SJSA1 (cell line): ENCODE measurements around the gene CLEC11A. TPM values are rescaled to one million over a fixed set of nuclear protein-coding genes. Genes with fewer than 3 reads are reported as not detected.
"Not testable (repeated sequence)": the region's sequence is repeated elsewhere in the genome, so short reads cannot be mapped to it uniquely, and the experiment has no call there.

ENCODE experiments used
- DNase-seq, 2 experiments: peaks; one replicate each; pipeline ENCODE4 v3.0.0-alpha.2; 2015 to 2020; ENCODE audit warnings: low spot score in 2 of 2, low read depth in 1 of 2
- H3K27ac ChIP-seq: fragments of 250-450 bp; sonication (Bioruptor Pico); 2 replicates; pipeline ENCODE4 v1.5.1; 2020; ENCODE audit warnings: mild to moderate bottlenecking, moderate library complexity
- H3K27me3 ChIP-seq: fragments of 250-450 bp; sonication (Bioruptor Pico); replicated peaks from 2 replicates; pipeline ENCODE4 v1.5.1; 2020; ENCODE audit warnings: mild to moderate bottlenecking, moderate library complexity
- H3K36me3 ChIP-seq: fragments of 250-450 bp; sonication (Bioruptor Pico); 2 replicates; pipeline ENCODE4 v1.5.1; 2020; ENCODE audit warnings: mild to moderate bottlenecking
- H3K4me1 ChIP-seq: fragments of 250-450 bp; sonication (Bioruptor Pico); replicated peaks from 2 replicates; pipeline ENCODE4 v1.6.1; 2021; ENCODE audit warnings: mild to moderate bottlenecking
- H3K4me3 ChIP-seq: fragments of 250-450 bp; sonication (Bioruptor Pico); 2 replicates; pipeline ENCODE4 v1.5.1; 2020; ENCODE audit warnings: mild to moderate bottlenecking
- H3K9me3 ChIP-seq: fragments of 250-450 bp; sonication (Bioruptor Pico); replicated peaks from 2 replicates; pipeline ENCODE4 v1.5.1; 2020; ENCODE audit warnings: mild to moderate bottlenecking
- total RNA-seq: library from RNA; depleted of rRNA; stranded (reverse); fragments of >200 nt; shearing (Covaris generic); gene quantifications from 2 replicates; pipeline ENCODE4 v1.2.3, GENCODE V29; 2014

Gene CLEC11A
- total RNA-seq, 1 experiment from 2014 or later: 1.7 TPM

GRCh38 chr19:50741179-50741933 lies 18.2 kb downstream of the CLEC11A start:
- DNase-seq: no peak
- Histone ChIP-seq H3K36me3 (no peaks in the 10 kb centered on the region), H3K4me1 (no peaks in the 10 kb centered on the region), H3K27me3 (peaks cover 35% of the 10 kb centered on the region), H3K4me3 (no peak overlapping the region), H3K9me3 (no peaks in the 10 kb centered on the region), H3K27ac (no peak overlapping the region)

- Histone ChIP-seq H3K27me3 (peaks cover 20% of the 10 kb centered on the region), H3K36me3 (no peaks in the 10 kb centered on the region), H3K4me1 (no peaks in the 10 kb centered on the region), H3K27ac (no peak overlapping the region), H3K9me3 (no peaks in the 10 kb centered on the region), H3K4me3 (no peak overlapping the region)
- no peak for DNase-seq
These were observed 20.4 kb downstream of the CLEC11A start for GRCh38 chr19:50743537-50743936.

GRCh38 chr19:50745221-50745620 lies 22.1 kb downstream of the CLEC11A start:
- H3K9me3 ChIP-seq: no peaks in the 10 kb centered on the region
- no peak overlapping the region for H3K27ac ChIP-seq
- H3K27me3 ChIP-seq: peaks cover 6% of the 10 kb centered on the region
- no peak overlapping the region for H3K4me3 ChIP-seq
- no peak for DNase-seq
- H3K36me3 ChIP-seq: no peaks in the 10 kb centered on the region
- H3K4me1 ChIP-seq: no peaks in the 10 kb centered on the region

- not testable (repeated sequence) for H3K4me3 ChIP-seq, DNase-seq, H3K4me1 ChIP-seq, H3K27ac ChIP-seq, H3K9me3 ChIP-seq, H3K36me3 ChIP-seq, H3K27me3 ChIP-seq
These were observed 24.0 kb downstream of the CLEC11A start for GRCh38 chr19:50747141-50747540.

GRCh38 chr19:50749490-50749889 lies 26.3 kb downstream of the CLEC11A start:
- Histone ChIP-seq H3K9me3 (no peaks in the 10 kb centered on the region), H3K36me3 (no peaks in the 10 kb centered on the region), H3K4me1 (no peaks in the 10 kb centered on the region), H3K4me3 (no peak overlapping the region), H3K27ac (no peak overlapping the region), H3K27me3 (peaks cover 13% of the 10 kb centered on the region)
- no peak for DNase-seq

- H3K27me3 ChIP-seq: peaks cover 13% of the 10 kb centered on the region
- no peak overlapping the region for H3K4me3 ChIP-seq
- DNase-seq: no peak
- no peaks in the 10 kb centered on the region for H3K9me3 ChIP-seq
- H3K36me3 ChIP-seq: no peaks in the 10 kb centered on the region
- H3K27ac ChIP-seq: no peak overlapping the region
- no peaks in the 10 kb centered on the region for H3K4me1 ChIP-seq
These were observed 26.8 kb downstream of the CLEC11A start for GRCh38 chr19:50750010-50750409.

- Histone ChIP-seq H3K36me3 (no peaks in the 10 kb centered on the region), H3K9me3 (no peaks in the 10 kb centered on the region), H3K4me1 (no peaks in the 10 kb centered on the region), H3K4me3 (no peak overlapping the region), H3K27me3 (peaks cover 13% of the 10 kb centered on the region; the same call in 1 of the 2 replicates), H3K27ac (no peak overlapping the region)
- DNase-seq: no peak
These were observed 30.7 kb downstream of the CLEC11A start for GRCh38 chr19:50753879-50754278.

- H3K27me3 ChIP-seq, DNase-seq, H3K36me3 ChIP-seq, H3K4me3 ChIP-seq, H3K4me1 ChIP-seq, H3K27ac ChIP-seq, H3K9me3 ChIP-seq: not testable (repeated sequence)
These were observed 33.1 kb downstream of the CLEC11A start for GRCh38 chr19:50756244-50756643.

GRCh38 chr19:50757624-50758023 lies 34.5 kb downstream of the CLEC11A start:
- not testable (repeated sequence) for H3K27ac ChIP-seq, H3K9me3 ChIP-seq, DNase-seq, H3K4me1 ChIP-seq, H3K27me3 ChIP-seq, H3K36me3 ChIP-seq, H3K4me3 ChIP-seq

GRCh38 chr19:50759076-50759475 lies 35.9 kb downstream of the CLEC11A start:
- H3K4me3 ChIP-seq, H3K36me3 ChIP-seq, H3K9me3 ChIP-seq, H3K4me1 ChIP-seq, DNase-seq, H3K27ac ChIP-seq, H3K27me3 ChIP-seq: not testable (repeated sequence)

GRCh38 chr19:50759886-50760285 lies 36.7 kb downstream of the CLEC11A start:
- H3K4me1 ChIP-seq: no peaks in the 10 kb centered on the region
- no peak overlapping the region for H3K27ac ChIP-seq
- DNase-seq: no peak
- 0 out of 2 replicates have a peak, but pooled peaks cover 3% of the 10 kb centered on the region for H3K27me3 ChIP-seq
- H3K36me3 ChIP-seq: no peaks in the 10 kb centered on the region
- H3K9me3 ChIP-seq: no peaks in the 10 kb centered on the region
- H3K4me3 ChIP-seq: no peak overlapping the region

GRCh38 chr19:50761501-50761900 lies 38.3 kb downstream of the CLEC11A start:
- H3K4me1 ChIP-seq, H3K4me3 ChIP-seq, H3K9me3 ChIP-seq, DNase-seq, H3K27me3 ChIP-seq, H3K27ac ChIP-seq, H3K36me3 ChIP-seq: not testable (repeated sequence)

GRCh38 chr19:50763521-50763920 lies 40.4 kb downstream of the CLEC11A start:
- not testable (repeated sequence) for H3K27me3 ChIP-seq

GRCh38 chr19:50764409-50764808 lies 41.2 kb downstream of the CLEC11A start:
- no peak for DNase-seq
- Histone ChIP-seq H3K36me3 (no peaks in the 10 kb centered on the region), H3K27me3 (peaks cover 8% of the 10 kb centered on the region), H3K4me1 (no peaks in the 10 kb centered on the region), H3K27ac (no peak overlapping the region), H3K4me3 (no peak overlapping the region), H3K9me3 (no peaks in the 10 kb centered on the region)

More at GRCh38 chr19:50763521-50763920, 40.4 kb downstream of the CLEC11A start:
- DNase-seq, H3K4me1 ChIP-seq, H3K4me3 ChIP-seq, H3K27ac ChIP-seq, H3K36me3 ChIP-seq, H3K9me3 ChIP-seq: not testable (repeated sequence)

GRCh38 chr19:50766746-50767145 lies 43.6 kb downstream of the CLEC11A start:
- not testable (repeated sequence) for DNase-seq, H3K4me3 ChIP-seq, H3K36me3 ChIP-seq, H3K27ac ChIP-seq, H3K9me3 ChIP-seq, H3K27me3 ChIP-seq, H3K4me1 ChIP-seq
